OCI-LY3 (cell line): ENCODE results near the gene FGD2.

Experiments
- H2AFZ ChIP-seq: fragments of 200-600, 300-600 bp; shearing (Covaris generic); 2 replicates; pipeline ENCODE4 v1.6.0; 2014; ENCODE audit warnings: antibody characterized with exemption, low read depth, low read length
- H3K27ac ChIP-seq: fragments of 200-600, 300-600 bp; sonication (generic); 2 replicates; pipeline ENCODE4 v1.5.1; 2014; ENCODE audit warnings: mild to moderate bottlenecking, low read length, moderate library complexity, mixed read lengths
- H3K27me3 ChIP-seq: fragments of 200-600, 300-600 bp; sonication (generic); 2 replicates; pipeline ENCODE4 v1.6.1; 2014; ENCODE audit warnings: low read depth, low read length, mixed read lengths
- H3K36me3 ChIP-seq: fragments of 200-600, 300-600 bp; sonication (generic); replicated peaks from 2 replicates; pipeline ENCODE3; 2014; ENCODE audit warnings: low read depth, low read length, mixed read lengths
- H3K4me1 ChIP-seq: fragments of 300-600, 200-600 bp; sonication (generic); 2 replicates; pipeline ENCODE4 v1.6.1; 2014; ENCODE audit warnings: low read length, mixed read lengths
- H3K4me2 ChIP-seq: fragments of 200-600, 300-600 bp; sonication (generic); 2 replicates; pipeline ENCODE4 v1.6.1; 2014; ENCODE audit warnings: low read length, mixed read lengths
- H3K4me3 ChIP-seq: fragments of 300-600, 200-600 bp; sonication (generic); 2 replicates; pipeline ENCODE4 v1.5.1; 2014; ENCODE audit warnings: antibody characterized with exemption, mild to moderate bottlenecking, low read length, moderate library complexity
- H3K79me2 ChIP-seq: fragments of 300-600, 200-600 bp; shearing (Covaris generic); 2 replicates; pipeline ENCODE4 v1.6.1; 2014; ENCODE audit warnings: mild to moderate bottlenecking, low read length, mixed read lengths
- H3K9ac ChIP-seq: fragments of 300-600, 200-600 bp; shearing (Covaris generic); 2 replicates; pipeline ENCODE4 v1.6.0; 2014; ENCODE audit warnings: mild to moderate bottlenecking, low read length, moderate library complexity
- H3K9me3 ChIP-seq: fragments of 200-600, 300-600 bp; shearing (Covaris generic); 2 replicates; pipeline ENCODE4 v1.6.1; 2014; ENCODE audit warnings: low read length, mixed read lengths; ENCODE audit not compliant: insufficient read depth
- H4K20me1 ChIP-seq: fragments of 200-600, 300-600 bp; sonication (generic); 2 replicates; pipeline ENCODE4 v1.6.1; 2016; ENCODE audit warnings: low read length, mixed read lengths; ENCODE audit not compliant: insufficient read depth
- CTCF ChIP-seq: fragments of 200-600, 300-600 bp; sonication (generic); IDR thresholded peaks from 2 replicates; pipeline ENCODE4 v1.5.1; 2014; ENCODE audit warnings: antibody characterized with exemption, low read length, low read depth
- EZH2phosphoT487 ChIP-seq: fragments of 200-600 bp; shearing (Covaris generic); IDR thresholded peaks from 2 replicates; pipeline ENCODE4 v1.6.1; 2018; ENCODE audit warnings: antibody characterized with exemption, mixed run types, low read depth

FGD2 gene

GRCh38 chr6:36962874-36963273, 42.6 kb upstream of the FGD2 start:
- H4K20me1 ChIP-seq, result no peaks in the 10 kb centered on the region
- no peaks in the 10 kb centered on the region for H3K27me3 ChIP-seq
- H2AFZ ChIP-seq, result peak overlapping the region; percentile 69
- TF ChIP-seq EZH2phosphoT487 (no peak), CTCF (no peak)
- peak overlapping the region; percentile 45 for H3K4me2 ChIP-seq
- H3K4me1 ChIP-seq, result peaks cover 10% of the 10 kb centered on the region
- peak overlapping the region; percentile 53 for H3K4me3 ChIP-seq
- no peak overlapping the region for H3K27ac ChIP-seq
- no peaks in the 10 kb centered on the region for H3K9me3 ChIP-seq
- H3K79me2 ChIP-seq, result no peaks in the 10 kb centered on the region
- H3K36me3 ChIP-seq, result peaks cover 17% of the 10 kb centered on the region
- no peak overlapping the region for H3K9ac ChIP-seq

GRCh38 chr6:36963451-36964290, 41.8 kb upstream of the FGD2 start:
- H4K20me1 ChIP-seq, result no peaks in the 10 kb centered on the region
- H3K27ac ChIP-seq, result no peak overlapping the region
- H3K4me2 ChIP-seq, result peak overlapping the region; percentile 45
- peaks cover 10% of the 10 kb centered on the region for H3K4me1 ChIP-seq
- H3K9me3 ChIP-seq, result no peaks in the 10 kb centered on the region
- peak overlapping the region; percentile 69 for H2AFZ ChIP-seq
- H3K36me3 ChIP-seq, result peaks cover 24% of the 10 kb centered on the region
- H3K9ac ChIP-seq, result no peak overlapping the region
- no peaks in the 10 kb centered on the region for H3K79me2 ChIP-seq
- peak overlapping the region; percentile 53 for H3K4me3 ChIP-seq
- H3K27me3 ChIP-seq, result no peaks in the 10 kb centered on the region
- TF ChIP-seq CTCF (no peak), EZH2phosphoT487 (no peak)

- H3K79me2 ChIP-seq, result no peaks in the 10 kb centered on the region
- H3K9ac ChIP-seq, result no peak overlapping the region
- no peak overlapping the region for H3K4me2 ChIP-seq
- peaks cover 10% of the 10 kb centered on the region for H3K4me1 ChIP-seq
- TF ChIP-seq CTCF (no peak), EZH2phosphoT487 (no peak)
- H2AFZ ChIP-seq, result no peak overlapping the region
- H3K9me3 ChIP-seq, result no peaks in the 10 kb centered on the region
- H3K36me3 ChIP-seq, result peaks cover 26% of the 10 kb centered on the region
- no peaks in the 10 kb centered on the region for H3K27me3 ChIP-seq
- no peak overlapping the region for H3K4me3 ChIP-seq
- no peaks in the 10 kb centered on the region for H4K20me1 ChIP-seq
- no peak overlapping the region for H3K27ac ChIP-seq
Observed at GRCh38 chr6:36964349-36964748, 41.1 kb upstream of the FGD2 start.

GRCh38 chr6:36964908-36965307, 40.5 kb upstream of the FGD2 start:
- Histone ChIP-seq H3K4me3 (no peak overlapping the region), H3K4me2 (no peak overlapping the region), H3K9ac (no peak overlapping the region), H3K4me1 (peaks cover 10% of the 10 kb centered on the region), H3K27me3 (no peaks in the 10 kb centered on the region), H3K79me2 (no peaks in the 10 kb centered on the region), H3K36me3 (peaks cover 30% of the 10 kb centered on the region), H2AFZ (no peak overlapping the region), H3K27ac (no peak overlapping the region), H3K9me3 (no peaks in the 10 kb centered on the region), H4K20me1 (no peaks in the 10 kb centered on the region)
- TF ChIP-seq CTCF (no peak), EZH2phosphoT487 (no peak)
